Measurements from ENCODE around the gene MGA. TPM values are rescaled to one million over a fixed set of nuclear protein-coding genes. Genes with fewer than 3 reads are reported as not detected.
A peak's percentile ranks its signal among the peaks of the same experiment; 100 is the strongest.

MGA gene
- total RNA-seq, 4 donors from 2014 or later: 53.1 to 107 (median 67.6) TPM

DNA sequence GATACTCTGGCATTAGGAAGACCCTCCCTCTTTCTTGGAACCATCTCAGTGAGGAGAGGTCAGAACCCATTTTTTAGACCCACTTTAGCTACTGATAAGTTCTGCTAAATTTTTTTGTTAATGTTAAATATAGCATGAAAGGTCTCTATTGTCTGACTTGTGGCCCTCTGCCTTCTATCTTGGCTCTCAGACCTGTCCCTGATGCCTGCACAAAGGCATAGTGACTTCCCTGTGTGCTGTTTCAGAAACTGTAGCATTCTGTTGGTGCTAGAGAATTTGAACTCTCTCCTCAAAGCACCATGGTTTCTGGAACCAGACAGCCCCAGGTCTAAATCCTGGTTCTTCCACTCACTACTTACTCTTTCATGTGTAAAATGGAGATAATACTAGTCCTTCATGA is 129.5 kb downstream of the MGA start:
- H3K4me3 ChIP-seq (replicated peaks in 1 of 3): no peak overlapping the region
- DNase-seq: no peak
- H3K27me3 ChIP-seq: no peaks in the 10 kb centered on the region
- peak overlapping the region in 1 of 3 donors; percentile 80 for H3K27ac ChIP-seq
- peaks cover 30 to 46% of the 10 kb centered on the region in 2 donors for H3K4me1 ChIP-seq
- no peaks in the 10 kb centered on the region for H3K36me3 ChIP-seq
- TF ChIP-seq, protein P1, sequence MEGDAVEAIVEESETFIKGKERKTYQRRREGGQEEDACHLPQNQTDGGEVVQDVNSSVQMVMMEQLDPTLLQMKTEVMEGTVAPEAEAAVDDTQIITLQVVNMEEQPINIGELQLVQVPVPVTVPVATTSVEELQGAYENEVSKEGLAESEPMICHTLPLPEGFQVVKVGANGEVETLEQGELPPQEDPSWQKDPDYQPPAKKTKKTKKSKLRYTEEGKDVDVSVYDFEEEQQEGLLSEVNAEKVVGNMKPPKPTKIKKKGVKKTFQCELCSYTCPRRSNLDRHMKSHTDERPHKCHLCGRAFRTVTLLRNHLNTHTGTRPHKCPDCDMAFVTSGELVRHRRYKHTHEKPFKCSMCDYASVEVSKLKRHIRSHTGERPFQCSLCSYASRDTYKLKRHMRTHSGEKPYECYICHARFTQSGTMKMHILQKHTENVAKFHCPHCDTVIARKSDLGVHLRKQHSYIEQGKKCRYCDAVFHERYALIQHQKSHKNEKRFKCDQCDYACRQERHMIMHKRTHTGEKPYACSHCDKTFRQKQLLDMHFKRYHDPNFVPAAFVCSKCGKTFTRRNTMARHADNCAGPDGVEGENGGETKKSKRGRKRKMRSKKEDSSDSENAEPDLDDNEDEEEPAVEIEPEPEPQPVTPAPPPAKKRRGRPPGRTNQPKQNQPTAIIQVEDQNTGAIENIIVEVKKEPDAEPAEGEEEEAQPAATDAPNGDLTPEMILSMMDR (IDR thresholded peaks at IDR 0.05): no peak
- no peak for TF ChIP-seq POLR2A (IDR thresholded peaks at IDR 0.05)
- intact Hi-C loops (cut with DNase I): no loop called here
- H3K9me3 ChIP-seq: no peaks in the 10 kb centered on the region

DNA sequence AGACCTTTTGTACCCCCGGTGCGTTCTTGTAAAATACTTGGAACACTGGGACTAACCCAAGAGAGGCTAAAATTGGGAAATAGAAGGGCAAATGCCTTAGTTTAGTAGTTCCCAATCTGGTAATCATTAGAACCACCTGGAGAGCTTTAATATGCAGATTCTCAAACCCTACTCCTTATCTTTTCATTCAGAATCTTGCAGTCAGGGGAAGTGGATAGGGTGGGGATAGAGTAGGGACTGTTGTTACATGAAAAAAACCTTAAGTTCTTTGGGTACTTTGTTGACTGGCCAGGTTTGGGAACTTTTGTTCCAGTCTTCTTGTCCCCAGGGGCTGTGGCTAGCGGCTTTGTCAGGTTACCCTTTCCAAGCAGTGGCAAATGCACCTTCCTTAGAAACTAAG is 130.0 kb downstream of the MGA start:
- H3K4me3 ChIP-seq (replicated peaks in 1 of 3): no peak overlapping the region
- no peaks in the 10 kb centered on the region for H3K9me3 ChIP-seq
- DNase-seq: no peak
- peak overlapping the region; percentile 71 to 86 (median 80) for H3K27ac ChIP-seq
- TF ChIP-seq, protein P1 (IDR thresholded peaks at IDR 0.05): no peak
- no peak for TF ChIP-seq POLR2A (IDR thresholded peaks at IDR 0.05)
- peaks cover 30 to 46% of the 10 kb centered on the region in 2 donors for H3K4me1 ChIP-seq
- no peaks in the 10 kb centered on the region for H3K36me3 ChIP-seq
- WGBS, 2 donors: 92 to 93% methylated on average over 3 of the region's 3 CpGs
- no peaks in the 10 kb centered on the region for H3K27me3 ChIP-seq
- intact Hi-C loops (cut with DNase I): no loop called here

DNA sequence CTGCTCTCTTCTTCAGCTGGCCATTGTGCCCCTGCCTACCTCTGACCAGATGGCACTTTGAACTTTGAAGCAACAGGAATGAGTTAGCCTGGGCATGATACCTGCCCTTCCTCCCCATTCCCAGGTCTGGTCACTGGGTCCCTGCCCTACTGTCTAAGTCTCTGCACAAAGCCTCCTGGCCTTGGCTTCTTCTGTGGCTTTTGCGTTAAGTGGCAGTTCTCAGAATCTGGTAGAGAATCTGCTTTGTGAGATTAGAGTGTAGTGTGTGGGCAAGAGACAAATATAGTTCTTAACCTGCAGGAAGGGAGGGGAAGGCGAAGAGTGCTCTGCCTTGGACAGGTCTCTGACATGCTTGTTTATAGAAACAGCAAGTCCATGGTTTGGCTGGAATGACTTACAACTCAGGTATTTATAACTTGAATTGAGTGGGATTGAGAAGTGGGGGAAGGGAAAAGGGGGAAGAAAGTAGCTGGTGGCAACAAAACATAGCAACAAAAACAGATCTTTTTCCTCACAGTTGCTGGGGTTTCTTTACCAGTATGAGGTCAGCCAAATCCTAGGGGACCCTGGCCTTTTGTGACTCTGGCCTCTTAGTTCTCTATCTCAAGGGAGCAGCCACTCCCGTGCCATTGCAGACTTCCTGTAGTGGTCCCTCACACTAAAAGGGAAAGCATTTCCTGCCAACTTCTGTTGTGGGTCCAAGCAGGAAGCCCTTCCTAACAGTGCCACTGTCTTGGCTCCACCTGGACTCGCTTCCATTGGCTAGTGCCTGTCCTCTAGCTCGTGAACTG is 130.7 kb downstream of the MGA start:
- TF ChIP-seq, protein P1 (IDR thresholded peaks at IDR 0.05): no peak
- TF ChIP-seq POLR2A (IDR thresholded peaks at IDR 0.05): no peak
- DNase-seq: peak in 1 of 2 donors; percentile 56
- Histone ChIP-seq H3K4me3 (replicated peaks in 1 of 3) (no peak overlapping the region), H3K9me3 (no peaks in the 10 kb centered on the region), H3K27ac (peak overlapping the region; percentile 71 to 86 (median 80)), H3K36me3 (no peaks in the 10 kb centered on the region), H3K4me1 (peaks cover 31 to 54% of the 10 kb centered on the region in 2 donors), H3K27me3 (no peaks in the 10 kb centered on the region)
- WGBS, 2 donors: 26 to 41% methylated on average over 3 to 5 of the region's 5 CpGs
- intact Hi-C loops (cut with DNase I): no loop called here

DNA sequence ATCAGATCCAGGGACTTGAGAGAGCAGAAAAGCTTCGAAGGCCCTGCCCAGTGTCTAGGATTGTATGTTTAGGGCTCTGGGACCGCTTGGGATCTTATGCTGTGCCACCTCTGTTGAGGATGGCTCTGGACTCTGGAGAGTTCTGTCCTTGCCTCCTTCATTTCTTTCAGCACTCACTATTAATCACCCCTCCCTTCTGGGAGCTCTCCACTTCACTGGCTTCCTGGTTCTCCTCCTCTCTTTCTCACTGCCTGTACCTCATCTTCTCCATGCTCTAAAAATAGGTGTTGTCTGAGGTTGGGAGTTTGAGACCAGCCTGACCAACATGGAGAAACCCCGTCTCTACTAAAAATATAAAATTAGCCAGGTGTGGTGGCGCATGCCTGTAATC is 131.3 kb downstream of the MGA start:
- TF ChIP-seq POLR2A (IDR thresholded peaks at IDR 0.05): no peak
- TF ChIP-seq, protein P1 (IDR thresholded peaks at IDR 0.05): no peak
- WGBS, 2 donors: 81 to 89% methylated on average over 3 to 4 of the region's 4 CpGs
- Histone ChIP-seq H3K36me3 (no peaks in the 10 kb centered on the region), H3K27ac (peak overlapping the region; percentile 71 to 86 (median 80)), H3K27me3 (no peaks in the 10 kb centered on the region), H3K4me3 (replicated peaks in 1 of 3) (no peak overlapping the region), H3K9me3 (no peaks in the 10 kb centered on the region), H3K4me1 (peaks cover 37 to 60% of the 10 kb centered on the region in 2 donors)
- DNase-seq: no peak
- intact Hi-C loops (cut with DNase I): no loop called here

DNA sequence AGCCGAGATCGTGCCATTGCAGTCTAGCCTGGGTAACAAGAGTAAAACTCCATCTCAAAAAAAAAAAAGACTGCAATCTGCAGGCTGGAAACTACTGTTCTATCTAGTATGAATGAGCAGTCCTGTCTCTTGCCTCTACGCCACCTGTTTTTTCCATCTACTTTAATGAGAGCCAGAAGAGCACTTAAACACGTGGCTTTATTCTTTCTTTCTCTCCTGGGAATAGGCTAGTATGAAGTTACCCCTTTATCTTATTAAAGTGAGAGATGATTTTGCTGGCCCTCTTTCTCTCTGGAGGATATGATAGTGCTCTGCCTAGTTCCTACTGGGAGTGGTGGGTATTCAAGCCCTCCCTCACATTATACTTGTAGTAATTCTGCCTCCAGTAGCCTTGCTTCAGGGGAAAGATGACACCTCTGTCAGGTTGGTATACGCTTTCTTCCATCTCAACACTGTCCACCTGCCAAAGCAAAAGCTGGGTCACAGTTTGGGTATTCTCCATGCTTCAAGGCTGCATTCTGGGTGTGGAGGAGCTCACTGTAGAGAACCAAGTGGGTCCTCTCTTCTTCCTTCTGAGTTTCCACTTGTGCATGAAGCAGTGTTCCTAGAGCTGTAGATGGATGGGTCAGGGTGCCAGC is 131.9 kb downstream of the MGA start:
- H3K27ac ChIP-seq: peak overlapping the region in 1 of 3 donors; percentile 86
- no peak for DNase-seq
- WGBS, 2 donors: 81 to 85% methylated on average over 5 of the region's 5 CpGs
- TF ChIP-seq, protein P1 (IDR thresholded peaks at IDR 0.05): no peak
- TF ChIP-seq POLR2A (IDR thresholded peaks at IDR 0.05): no peak
- H3K36me3 ChIP-seq: no peaks in the 10 kb centered on the region
- peaks cover 43 to 66% of the 10 kb centered on the region in 2 donors for H3K4me1 ChIP-seq
- H3K9me3 ChIP-seq: no peaks in the 10 kb centered on the region
- no peak overlapping the region for H3K4me3 ChIP-seq (replicated peaks in 1 of 3)
- no peaks in the 10 kb centered on the region for H3K27me3 ChIP-seq
- intact Hi-C loops (cut with DNase I): no loop called here
